GM18873 (cell line): ENCODE data around the gene IL1RAPL2.
"Not testable (repeated sequence)": the region's sequence is repeated elsewhere in the genome, so short reads cannot be mapped to it uniquely, and the experiment has no call there.

Experiments
- ATAC-seq: cut with Tn5 transposase; IDR thresholded peaks from one replicate; pipeline ENCODE4 v1.9.1; 2021; ENCODE audit warnings: mild to moderate bottlenecking, moderate library complexity, moderate number of reproducible peaks; ENCODE audit not compliant: unreplicated experiment, low FRiP score

The IL1RAPL2 gene

GRCh38 chrX:105752338-105752956 is 1186.4 kb downstream of the IL1RAPL2 start:
- ATAC-seq, result no peak

- no peak for ATAC-seq
Observed at GRCh38 chrX:105753411-105753810, 1187.4 kb downstream of the IL1RAPL2 start.

- ATAC-seq, result no peak
Observed at GRCh38 chrX:105754286-105754964, 1188.4 kb downstream of the IL1RAPL2 start.

GRCh38 chrX:105755109-105755508 is 1189.1 kb downstream of the IL1RAPL2 start:
- ATAC-seq, result no peak

GRCh38 chrX:105758754-105759153 is 1192.8 kb downstream of the IL1RAPL2 start:
- ATAC-seq, result no peak

- no peak for ATAC-seq
Observed at GRCh38 chrX:105759598-105759997, 1193.6 kb downstream of the IL1RAPL2 start.

GRCh38 chrX:105765691-105766090 is 1199.7 kb downstream of the IL1RAPL2 start:
- no peak for ATAC-seq

GRCh38 chrX:105773801-105774200 is 1207.8 kb downstream of the IL1RAPL2 start:
- ATAC-seq, result no peak

GRCh38 chrX:105775679-105776078 is 1209.7 kb downstream of the IL1RAPL2 start:
- no peak for ATAC-seq

GRCh38 chrX:105781804-105782203 is 1215.8 kb downstream of the IL1RAPL2 start:
- ATAC-seq, result no peak

- ATAC-seq, result not testable (repeated sequence)
Observed at GRCh38 chrX:105796877-105797276, 1230.9 kb downstream of the IL1RAPL2 start.

GRCh38 chrX:105803891-105804290 is 1237.9 kb downstream of the IL1RAPL2 start:
- ATAC-seq, result no peak

GRCh38 chrX:105805655-105806054 is 1239.7 kb downstream of the IL1RAPL2 start:
- ATAC-seq, result not testable (repeated sequence)

- no peak for ATAC-seq
Observed at GRCh38 chrX:105816517-105816916, 1250.5 kb downstream of the IL1RAPL2 start.
